Measurements from ENCODE around the gene TTI1. TPM values are rescaled to one million over a fixed set of nuclear protein-coding genes. Genes with fewer than 3 reads are reported as not detected.
"Not testable (repeated sequence)": the region's sequence is repeated elsewhere in the genome, so short reads cannot be mapped to it uniquely, and the experiment has no call there.

Gene TTI1
- total RNA-seq, 1 donor from 2014 or later: 22.4 TPM

DNA sequence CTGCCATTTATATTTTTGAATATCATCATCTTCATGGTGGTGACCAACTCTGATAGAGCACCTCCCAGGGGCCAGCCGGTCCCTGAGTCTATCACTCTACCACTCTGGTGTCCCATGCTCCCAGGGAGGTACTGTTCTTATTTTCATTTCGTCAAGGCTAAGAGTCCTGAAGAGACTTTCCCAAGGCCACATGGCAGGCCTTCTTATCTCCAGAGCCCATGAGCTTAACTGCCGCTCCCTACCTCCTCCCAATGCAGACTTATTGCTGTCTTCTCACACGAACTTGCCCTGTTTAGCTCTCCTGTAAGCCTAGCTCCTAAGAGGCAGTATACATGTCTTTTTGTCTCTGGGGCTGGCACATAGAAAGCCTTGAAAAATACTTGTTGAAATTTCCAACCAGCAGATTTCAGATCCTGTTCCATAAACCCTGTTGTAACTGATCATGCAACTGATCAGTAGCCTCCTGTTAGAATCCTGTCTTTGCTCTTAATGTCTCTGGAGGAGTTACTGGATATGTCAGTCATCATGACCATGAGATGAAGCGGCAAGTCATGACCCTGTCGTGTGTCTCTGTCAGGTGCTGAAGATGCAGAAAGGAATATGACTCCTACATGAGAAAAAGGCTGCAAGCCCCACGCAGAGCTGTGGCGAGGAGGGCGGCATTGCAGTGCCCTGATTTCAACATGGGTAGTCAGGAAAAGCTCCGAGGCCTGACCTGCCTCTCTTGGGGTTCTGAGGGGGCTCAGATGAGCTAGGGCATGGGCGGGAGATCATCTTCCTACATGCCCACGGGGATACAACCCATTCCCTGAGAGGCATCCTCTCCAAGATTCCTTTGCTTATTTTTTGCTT lies 60.0 kb downstream of the TTI1 start:
- H3K4me1 ChIP-seq (ENCODE audit: control insufficient read depth in 3 of 3, insufficient read depth in 3 of 3, low read length in 3 of 3): peaks cover 0 to 6% (median 2%) of the 10 kb centered on the region in 3 donors
- H3K4me3 ChIP-seq (ENCODE audit: low read length in 3 of 3): no peak overlapping the region
- H3K27me3 ChIP-seq (ENCODE audit: control insufficient read depth in 3 of 3, insufficient read depth in 3 of 3, low read length in 3 of 3): no peaks in the 10 kb centered on the region
- no peaks in the 10 kb centered on the region for H3K36me3 ChIP-seq (ENCODE audit: control insufficient read depth in 3 of 3, insufficient read depth in 3 of 3, low read length in 3 of 3)
- no peak overlapping the region for H3K9ac ChIP-seq (ENCODE audit: low read depth in 1 of 3, low read length in 3 of 3)
- H3K27ac ChIP-seq (ENCODE audit: low read depth, low read length): no peak overlapping the region
- no peaks in the 10 kb centered on the region for H3K9me3 ChIP-seq (ENCODE audit: control insufficient read depth in 3 of 3, low read length in 3 of 3)

DNA sequence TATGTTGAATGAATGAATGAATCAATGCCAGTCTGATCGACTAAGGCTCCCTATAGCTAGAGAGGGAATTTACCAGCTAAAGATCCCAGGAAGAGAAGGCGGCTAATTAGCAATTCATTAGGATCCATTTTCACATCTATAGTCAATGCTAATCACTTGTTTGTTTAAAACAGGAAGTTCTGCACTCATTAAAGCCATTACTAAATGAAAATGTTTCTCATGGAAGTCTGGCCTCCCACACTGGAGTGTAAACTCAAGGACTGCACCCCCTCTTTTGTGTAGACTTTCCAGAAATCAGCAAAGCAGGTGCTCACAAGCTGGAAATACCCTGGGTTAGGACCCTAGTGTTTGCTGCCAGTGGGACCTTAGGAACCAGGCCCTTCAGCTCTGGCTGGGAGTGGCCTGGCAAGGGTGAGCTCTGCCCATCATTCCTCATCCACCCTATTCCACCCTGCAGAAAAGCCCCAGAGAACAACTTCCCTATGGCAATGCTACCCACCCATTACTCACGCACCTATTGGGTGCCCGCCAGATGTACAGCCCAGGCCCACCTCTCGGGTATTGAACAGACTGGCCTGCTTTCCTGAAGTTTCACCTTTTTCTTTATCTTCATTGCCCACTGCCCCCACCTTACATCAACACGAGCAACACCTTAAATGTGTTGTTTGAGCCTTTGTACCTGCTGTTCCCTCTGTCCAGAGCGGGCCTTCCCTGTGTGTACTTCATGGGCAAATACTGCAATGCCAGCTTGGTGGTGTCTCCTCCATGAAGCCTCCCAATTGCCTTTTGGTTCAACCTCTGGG lies 60.8 kb downstream of the TTI1 start:
- Histone ChIP-seq H3K27ac (ENCODE audit: low read depth, low read length) (no peak overlapping the region), H3K9ac (ENCODE audit: low read depth in 1 of 3, low read length in 3 of 3) (no peak overlapping the region), H3K36me3 (ENCODE audit: control insufficient read depth in 3 of 3, insufficient read depth in 3 of 3, low read length in 3 of 3) (no peaks in the 10 kb centered on the region), H3K27me3 (ENCODE audit: control insufficient read depth in 3 of 3, insufficient read depth in 3 of 3, low read length in 3 of 3) (no peaks in the 10 kb centered on the region), H3K4me1 (ENCODE audit: control insufficient read depth in 3 of 3, insufficient read depth in 3 of 3, low read length in 3 of 3) (peaks cover 0 to 6% (median 2%) of the 10 kb centered on the region in 3 donors), H3K4me3 (ENCODE audit: low read length in 3 of 3) (no peak overlapping the region), H3K9me3 (ENCODE audit: control insufficient read depth in 3 of 3, low read length in 3 of 3) (no peaks in the 10 kb centered on the region)

DNA sequence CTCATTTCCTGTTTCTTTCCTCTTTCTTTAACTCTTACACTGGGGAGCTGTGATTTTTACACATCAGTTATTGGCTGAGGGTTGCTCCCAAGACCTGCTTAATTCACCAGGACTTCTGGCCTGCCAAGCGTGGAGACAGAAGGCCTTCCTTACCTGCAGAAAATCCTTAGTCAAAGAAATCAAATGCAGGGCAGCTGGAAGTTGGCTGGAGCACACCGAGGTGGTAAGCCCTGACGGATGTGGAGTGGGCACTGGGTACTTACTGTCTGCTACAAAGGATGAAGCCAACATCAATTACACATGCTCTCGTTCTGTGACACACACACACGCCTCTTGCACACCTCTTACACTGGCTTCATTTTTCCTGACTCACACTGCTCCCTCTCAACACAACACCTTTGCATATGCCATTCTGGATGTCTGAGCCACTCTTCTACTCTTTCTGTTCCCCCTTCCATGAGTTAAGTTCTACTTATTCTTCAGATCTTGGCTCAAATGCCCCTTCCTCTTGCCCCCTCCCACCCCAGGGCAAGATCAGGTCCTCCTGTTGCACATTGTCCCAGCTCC lies 61.6 kb downstream of the TTI1 start:
- Histone ChIP-seq H3K27ac (ENCODE audit: low read depth, low read length) (no peak overlapping the region), H3K4me3 (ENCODE audit: low read length in 3 of 3) (no peak overlapping the region), H3K27me3 (ENCODE audit: control insufficient read depth in 3 of 3, insufficient read depth in 3 of 3, low read length in 3 of 3) (no peaks in the 10 kb centered on the region), H3K36me3 (ENCODE audit: control insufficient read depth in 3 of 3, insufficient read depth in 3 of 3, low read length in 3 of 3) (no peaks in the 10 kb centered on the region), H3K9me3 (ENCODE audit: control insufficient read depth in 3 of 3, low read length in 3 of 3) (no peaks in the 10 kb centered on the region), H3K9ac (ENCODE audit: low read depth in 1 of 3, low read length in 3 of 3) (no peak overlapping the region), H3K4me1 (ENCODE audit: control insufficient read depth in 3 of 3, insufficient read depth in 3 of 3, low read length in 3 of 3) (peaks cover 0 to 6% (median 2%) of the 10 kb centered on the region in 3 donors)

DNA sequence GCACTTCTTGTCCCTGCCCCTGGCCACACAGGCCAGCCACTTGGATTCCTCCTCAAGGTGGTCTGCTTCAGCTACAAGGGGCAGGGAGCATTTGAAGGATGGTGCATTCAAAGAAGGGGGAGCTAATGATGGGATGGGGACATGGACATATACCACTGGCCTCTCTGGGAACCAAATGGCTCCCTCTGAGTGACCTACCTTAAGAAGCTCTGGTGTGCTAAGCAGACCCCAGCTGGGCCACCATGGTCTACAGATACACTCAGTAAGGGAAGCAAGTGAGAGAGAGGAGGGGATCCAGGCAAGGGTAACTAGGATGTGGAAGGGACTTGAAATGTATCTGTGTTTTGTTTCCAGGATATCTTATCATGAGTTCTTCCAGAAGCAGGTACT lies 62.4 kb downstream of the TTI1 start:
- Histone ChIP-seq H3K36me3 (ENCODE audit: control insufficient read depth in 3 of 3, insufficient read depth in 3 of 3, low read length in 3 of 3) (no peaks in the 10 kb centered on the region), H3K9ac (ENCODE audit: low read depth in 1 of 3, low read length in 3 of 3) (no peak overlapping the region), H3K9me3 (ENCODE audit: control insufficient read depth in 3 of 3, low read length in 3 of 3) (no peaks in the 10 kb centered on the region), H3K4me1 (ENCODE audit: control insufficient read depth in 3 of 3, insufficient read depth in 3 of 3, low read length in 3 of 3) (peaks cover 0 to 6% (median 2%) of the 10 kb centered on the region in 3 donors), H3K4me3 (ENCODE audit: low read length in 3 of 3) (no peak overlapping the region), H3K27me3 (ENCODE audit: control insufficient read depth in 3 of 3, insufficient read depth in 3 of 3, low read length in 3 of 3) (no peaks in the 10 kb centered on the region), H3K27ac (ENCODE audit: low read depth, low read length) (no peak overlapping the region)

DNA sequence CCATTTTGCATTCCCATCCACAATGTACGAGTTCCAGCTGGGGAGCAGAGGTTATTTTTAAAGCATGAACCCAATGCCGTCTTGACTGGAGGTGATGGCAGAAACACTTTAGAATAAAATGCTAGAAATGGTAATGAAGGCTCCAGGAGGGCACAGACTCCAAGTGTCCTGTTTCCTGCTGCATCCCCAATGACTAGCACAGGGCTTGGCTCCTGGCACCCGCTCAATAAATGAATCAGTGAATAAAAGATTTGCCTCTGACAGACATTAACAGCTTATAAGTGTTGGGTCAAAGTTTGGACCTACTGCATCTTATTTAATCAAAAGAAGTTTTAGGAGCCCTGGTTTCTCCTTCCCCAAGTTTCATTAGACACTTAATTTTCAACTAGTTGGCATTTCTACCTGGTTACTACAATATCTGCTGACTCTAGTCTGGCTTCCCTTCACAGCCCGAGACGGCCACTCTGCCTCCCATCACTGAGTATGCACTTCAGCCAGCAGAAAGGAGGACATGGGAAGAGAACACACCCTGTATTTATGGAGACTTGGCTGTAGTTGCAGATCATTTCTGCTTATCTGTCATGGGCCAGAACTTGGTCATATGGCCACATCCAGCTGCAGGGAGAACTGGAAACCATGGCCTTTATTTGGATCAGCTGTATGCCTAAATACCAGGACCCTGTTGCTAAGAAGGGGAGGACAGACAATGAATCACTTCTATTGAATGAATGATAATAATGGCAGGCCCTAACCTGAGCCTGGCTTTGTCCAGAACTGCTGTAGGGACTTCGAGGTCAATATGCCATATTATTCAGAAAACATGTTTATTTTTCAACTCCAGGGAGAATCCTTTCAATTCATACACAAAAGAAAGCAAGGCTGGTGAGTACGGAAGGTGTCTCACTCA lies 63.1 kb downstream of the TTI1 start:
- Histone ChIP-seq H3K9ac (ENCODE audit: low read depth in 1 of 3, low read length in 3 of 3) (no peak overlapping the region), H3K4me1 (ENCODE audit: control insufficient read depth in 3 of 3, insufficient read depth in 3 of 3, low read length in 3 of 3) (peaks cover 0 to 6% (median 2%) of the 10 kb centered on the region in 3 donors), H3K27ac (ENCODE audit: low read depth, low read length) (no peak overlapping the region), H3K9me3 (ENCODE audit: control insufficient read depth in 3 of 3, low read length in 3 of 3) (no peaks in the 10 kb centered on the region), H3K4me3 (ENCODE audit: low read length in 3 of 3) (no peak overlapping the region), H3K36me3 (ENCODE audit: control insufficient read depth in 3 of 3, insufficient read depth in 3 of 3, low read length in 3 of 3) (no peaks in the 10 kb centered on the region), H3K27me3 (ENCODE audit: control insufficient read depth in 3 of 3, insufficient read depth in 3 of 3, low read length in 3 of 3) (no peaks in the 10 kb centered on the region)

DNA sequence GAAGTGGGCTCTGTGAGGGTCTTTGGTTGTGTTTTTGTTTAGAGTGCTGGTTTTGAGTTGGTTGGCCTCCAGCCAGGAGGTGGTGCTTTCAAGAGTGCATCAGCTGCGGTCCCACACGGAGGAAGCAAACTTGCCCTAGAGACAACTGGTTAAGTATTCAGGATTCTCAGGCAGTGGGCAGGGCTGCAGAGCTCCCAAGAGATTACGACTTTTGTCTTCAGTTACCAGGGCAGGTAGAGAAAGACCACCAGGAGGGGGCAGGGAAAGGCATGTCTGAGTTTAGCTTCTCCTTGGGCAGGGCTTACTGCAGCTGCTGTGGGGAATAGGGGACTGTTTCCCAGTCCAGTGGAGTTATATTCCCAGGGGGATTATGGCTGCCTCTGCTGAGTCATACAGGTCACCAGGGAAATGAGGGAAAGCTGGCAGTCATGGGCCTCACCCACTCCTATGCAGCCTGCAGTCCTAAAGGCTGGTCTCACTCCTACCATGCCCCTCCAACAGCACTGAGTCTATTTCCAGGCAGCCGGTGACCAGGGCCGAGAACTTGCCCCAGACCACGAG lies 64.3 kb downstream of the TTI1 start:
- no peak overlapping the region for H3K27ac ChIP-seq (ENCODE audit: low read depth, low read length)
- no peaks in the 10 kb centered on the region for H3K9me3 ChIP-seq (ENCODE audit: control insufficient read depth in 3 of 3, low read length in 3 of 3)
- H3K27me3 ChIP-seq (ENCODE audit: control insufficient read depth in 3 of 3, insufficient read depth in 3 of 3, low read length in 3 of 3): no peaks in the 10 kb centered on the region
- H3K36me3 ChIP-seq (ENCODE audit: control insufficient read depth in 3 of 3, insufficient read depth in 3 of 3, low read length in 3 of 3): no peaks in the 10 kb centered on the region
- no peak overlapping the region for H3K9ac ChIP-seq (ENCODE audit: low read depth in 1 of 3, low read length in 3 of 3)
- peaks cover 0 to 6% (median 2%) of the 10 kb centered on the region in 3 donors for H3K4me1 ChIP-seq (ENCODE audit: control insufficient read depth in 3 of 3, insufficient read depth in 3 of 3, low read length in 3 of 3)
- no peak overlapping the region for H3K4me3 ChIP-seq (ENCODE audit: low read length in 3 of 3)

DNA sequence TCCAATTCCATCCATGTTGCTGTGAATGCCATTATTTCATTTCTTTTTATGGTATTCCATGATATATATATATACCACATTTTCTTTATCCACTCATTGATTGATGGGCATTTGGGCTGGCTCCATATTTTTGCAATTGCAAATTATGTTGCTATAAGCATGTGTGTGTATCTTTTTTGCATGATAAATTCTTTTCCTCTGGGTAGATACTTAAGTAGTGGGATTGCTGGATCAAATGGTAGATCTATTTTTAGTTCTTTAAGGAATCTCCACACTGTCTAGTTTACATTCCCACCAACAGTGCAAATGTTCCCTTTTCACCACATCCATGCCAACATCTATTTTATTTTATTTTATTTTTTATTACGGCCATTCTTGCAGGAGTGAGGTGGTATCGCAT lies 69.8 kb downstream of the TTI1 start:
- not testable (repeated sequence) for H3K9me3 ChIP-seq (ENCODE audit: control insufficient read depth in 3 of 3, low read length in 3 of 3); H3K27ac ChIP-seq (ENCODE audit: low read depth, low read length); H3K9ac ChIP-seq (ENCODE audit: low read depth in 1 of 3, low read length in 3 of 3); H3K4me1 ChIP-seq (ENCODE audit: control insufficient read depth in 3 of 3, insufficient read depth in 3 of 3, low read length in 3 of 3); H3K36me3 ChIP-seq (ENCODE audit: control insufficient read depth in 3 of 3, insufficient read depth in 3 of 3, low read length in 3 of 3); H3K27me3 ChIP-seq (ENCODE audit: control insufficient read depth in 3 of 3, insufficient read depth in 3 of 3, low read length in 3 of 3); H3K4me3 ChIP-seq (ENCODE audit: low read length in 3 of 3)

DNA sequence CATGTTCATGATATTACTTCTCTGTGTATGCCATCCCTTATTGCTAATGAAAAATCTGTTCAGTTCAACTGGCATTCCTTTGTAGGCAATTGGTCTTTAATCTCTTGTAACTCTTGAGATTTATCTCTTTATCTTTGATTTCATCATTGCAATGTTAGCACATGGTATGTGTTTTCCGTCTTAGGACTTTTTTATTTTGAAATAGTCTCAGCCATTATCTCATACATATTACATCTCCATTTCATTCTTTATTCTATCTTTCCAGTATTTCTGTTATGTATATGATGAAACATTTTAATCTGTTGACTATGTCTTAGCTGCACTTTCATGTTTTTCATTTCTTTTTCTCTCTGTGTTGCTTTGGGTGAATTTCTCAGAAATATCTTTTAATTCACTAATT lies 72.2 kb downstream of the TTI1 start:
- H3K27ac ChIP-seq (ENCODE audit: low read depth, low read length): no peak overlapping the region
- H3K9ac ChIP-seq (ENCODE audit: low read depth in 1 of 3, low read length in 3 of 3): no peak overlapping the region
- H3K27me3 ChIP-seq (ENCODE audit: control insufficient read depth in 3 of 3, insufficient read depth in 3 of 3, low read length in 3 of 3): peaks cover 0 to 4% (median 0%) of the 10 kb centered on the region in 3 donors
- no peaks in the 10 kb centered on the region for H3K36me3 ChIP-seq (ENCODE audit: control insufficient read depth in 3 of 3, insufficient read depth in 3 of 3, low read length in 3 of 3)
- no peak overlapping the region for H3K4me3 ChIP-seq (ENCODE audit: low read length in 3 of 3)
- H3K4me1 ChIP-seq (ENCODE audit: control insufficient read depth in 3 of 3, insufficient read depth in 3 of 3, low read length in 3 of 3): no peaks in the 10 kb centered on the region
- no peaks in the 10 kb centered on the region for H3K9me3 ChIP-seq (ENCODE audit: control insufficient read depth in 3 of 3, low read length in 3 of 3)

DNA sequence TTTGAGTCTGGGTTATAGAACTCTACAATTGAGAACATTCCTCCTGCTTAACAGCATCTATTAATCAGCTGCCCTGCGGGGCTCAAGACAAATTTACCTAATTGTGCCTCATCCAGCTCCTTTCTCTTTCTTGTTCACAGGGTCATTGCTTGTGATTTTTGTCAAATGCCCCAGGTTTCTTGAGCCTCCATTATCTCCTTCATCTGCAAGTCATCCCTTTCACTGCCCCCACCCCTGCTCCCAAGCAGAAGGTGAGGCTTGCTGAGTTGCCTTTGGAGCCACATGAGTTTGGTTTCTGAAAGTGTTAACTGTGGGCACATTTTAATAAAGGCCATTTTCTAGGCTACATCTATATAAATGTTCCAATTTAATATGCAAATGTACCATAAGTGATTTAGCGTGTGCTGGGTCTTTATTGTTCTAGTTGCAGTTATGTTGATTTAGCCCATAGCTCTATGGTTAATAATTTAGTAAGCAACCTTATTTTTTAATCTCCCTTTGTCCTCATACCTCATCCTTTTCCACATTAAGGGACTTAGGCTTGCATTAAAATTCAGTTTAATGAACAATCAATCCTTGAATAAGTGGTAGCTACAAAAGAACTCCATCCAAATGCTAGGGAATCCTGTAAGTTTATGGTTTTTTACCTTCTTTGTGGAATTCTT lies 74.3 kb downstream of the TTI1 start:
- H3K27ac ChIP-seq (ENCODE audit: low read depth, low read length): no peak overlapping the region
- H3K9me3 ChIP-seq (ENCODE audit: control insufficient read depth in 3 of 3, low read length in 3 of 3): no peaks in the 10 kb centered on the region
- no peaks in the 10 kb centered on the region for H3K4me1 ChIP-seq (ENCODE audit: control insufficient read depth in 3 of 3, insufficient read depth in 3 of 3, low read length in 3 of 3)
- peaks cover 0 to 4% (median 0%) of the 10 kb centered on the region in 3 donors for H3K27me3 ChIP-seq (ENCODE audit: control insufficient read depth in 3 of 3, insufficient read depth in 3 of 3, low read length in 3 of 3)
- no peaks in the 10 kb centered on the region for H3K36me3 ChIP-seq (ENCODE audit: control insufficient read depth in 3 of 3, insufficient read depth in 3 of 3, low read length in 3 of 3)
- H3K4me3 ChIP-seq (ENCODE audit: low read length in 3 of 3): no peak overlapping the region
- no peak overlapping the region for H3K9ac ChIP-seq (ENCODE audit: low read depth in 1 of 3, low read length in 3 of 3)
